H1 (cell line): Measurements from ENCODE around the gene MAGI1. TPM values are rescaled to one million over a fixed set of nuclear protein-coding genes. Genes with fewer than 3 reads are reported as not detected.

Experiments
- CREB1 ChIP-seq: IDR thresholded peaks from 2 replicates; pipeline ENCODE4 v1.6.1; 2012; ENCODE audit warnings: inconsistent platforms
- EP300 ChIP-seq, 2 experiments: IDR thresholded peaks; 1 replicate in 1 of 2; 2 replicates in 1 of 2; pipeline ENCODE4 v1.6.1; 2011 to 2012; ENCODE audit warnings: low read depth in 2 of 2, low read length in 2 of 2, mild to moderate bottlenecking in 2 of 2, borderline replicate concordance in 1 of 2, inconsistent platforms in 1 of 2, moderate library complexity in 1 of 2
- KDM4A ChIP-seq: IDR thresholded peaks from one replicate; pipeline ENCODE4 v1.7.1; 2012; ENCODE audit warnings: low read depth, mild to moderate bottlenecking, moderate library complexity, low read length, inconsistent platforms; ENCODE audit not compliant: severe bottlenecking
- SIX5 ChIP-seq: IDR thresholded peaks from 2 replicates; pipeline ENCODE4 v1.6.1; 2011; ENCODE audit warnings: mild to moderate bottlenecking, low read depth, low read length
- YY1 ChIP-seq: IDR thresholded peaks from 2 replicates; pipeline ENCODE4 v1.6.1; 2011; ENCODE audit warnings: low read depth, mild to moderate bottlenecking, low read length
- polyA plus RNA-seq, 7 experiments: library from polyadenylated mRNA; depleted of rRNA in 3 of 7; stranded (reverse) in 5 of 7; unstranded in 2 of 7; fragments of >200 nt in 5 of 7; fragments of 200-250 nt in 2 of 7; gene quantifications; 1 replicate in 5 of 7; 2 replicates in 1 of 7; 4 replicates in 1 of 7; pipeline versions ENCODE4 v1.2.1 to v1.2.3, GENCODE V29; 2011 to 2013; ENCODE audit warnings: missing spikeins in 2 of 7, mixed read lengths in 2 of 7
- total RNA-seq: library from RNA; stranded (reverse); fragmentation: NEBNext Ultra II Directional; extraction: Animal tissue kit (Norgen Biotek cat#: 25700); gene quantifications from 2 replicates; pipeline ENCODE4 v1.2.1, GENCODE V29; 2021
- TF ChIP-seq, protein P1 (sequence below): IDR thresholded peaks from 2 replicates; pipeline ENCODE4 v1.6.1; 2012; ENCODE audit warnings: inconsistent platforms

The MAGI1 gene
- total and polyA plus RNA-seq, 2 of the 8 experiments (the other 6 are each of a cell fraction or from before 2014, with no cell fraction given), result 19.8 to 78.0 TPM

DNA sequence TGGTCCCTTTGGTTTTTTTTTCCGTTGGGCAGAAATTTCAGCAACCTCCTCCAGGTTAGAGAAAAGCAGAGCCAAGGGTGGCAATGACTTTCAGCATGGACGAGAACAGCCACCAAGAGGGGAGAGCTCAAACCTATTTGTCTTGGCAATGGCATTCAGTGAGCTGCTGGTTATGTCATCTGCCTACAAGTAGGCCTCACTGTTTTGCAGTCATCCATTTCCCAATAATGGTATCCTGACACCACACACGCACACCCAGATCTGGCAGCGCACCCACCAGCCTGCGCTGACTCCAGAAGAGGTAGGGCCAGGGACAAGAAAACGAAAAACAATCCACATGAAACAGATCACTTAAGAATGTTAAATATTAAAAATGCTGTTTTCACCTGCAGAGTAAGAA lies 92.3 kb downstream of the MAGI1 start (continued):
- TF ChIP-seq CREB1 (no peak), SIX5 (no peak), KDM4A (no peak), YY1 (no peak), EP300 (IDR thresholded peaks at IDR 0.05; ENCODE audit: borderline replicate concordance in 1 of 2, low read depth in 2 of 2, low read length in 2 of 2) (no peak)
- TF ChIP-seq, protein P1, sequence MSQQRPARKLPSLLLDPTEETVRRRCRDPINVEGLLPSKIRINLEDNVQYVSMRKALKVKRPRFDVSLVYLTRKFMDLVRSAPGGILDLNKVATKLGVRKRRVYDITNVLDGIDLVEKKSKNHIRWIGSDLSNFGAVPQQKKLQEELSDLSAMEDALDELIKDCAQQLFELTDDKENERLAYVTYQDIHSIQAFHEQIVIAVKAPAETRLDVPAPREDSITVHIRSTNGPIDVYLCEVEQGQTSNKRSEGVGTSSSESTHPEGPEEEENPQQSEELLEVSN, result no peak
